Psoas muscle (tissue), 8 donors: ENCODE results near the gene KRTAP7-1. TPM values are rescaled to one million over a fixed set of nuclear protein-coding genes. Genes with fewer than 3 reads are reported as not detected.

Source experiments
- ATAC-seq, 4 donors: fragments of 200-7000 bp; cut with Tn5 transposase; one replicate each; pipeline ENCODE4 v1.9.1; 2020; ENCODE audit warnings: moderate library complexity in 3 of 4, mild to moderate bottlenecking in 2 of 4
- DNase-seq, 2 donors: peaks; one replicate each; pipeline ENCODE4 v3.0.0-alpha.2; 2020
- H3K27ac ChIP-seq: fragments of 200-600 bp; one replicate; pipeline ENCODE4 v1.8.0; 2022
- H3K27me3 ChIP-seq, 3 donors: fragments of 200-600 bp in 1 of 3; one replicate each; pipeline versions ENCODE4 v1.6.1 to v1.8.0; 2013 to 2022; ENCODE audit warnings: low read length in 2 of 3, mild to moderate bottlenecking in 2 of 3, moderate library complexity in 1 of 3; ENCODE audit not compliant: insufficient read depth in 3 of 3
- H3K36me3 ChIP-seq, 2 donors: fragments of 200-600 bp in 1 of 2; one replicate each; pipeline versions ENCODE4 v1.6.1 to v1.8.0; 2013 to 2022; ENCODE audit warnings: low read depth in 1 of 2, mild to moderate bottlenecking in 1 of 2, moderate library complexity in 1 of 2; ENCODE audit not compliant: insufficient read depth in 1 of 2
- H3K4me1 ChIP-seq: fragments of 200-600 bp; one replicate; pipeline ENCODE4 v1.8.0; 2022
- H3K4me3 ChIP-seq: fragments of 200-600 bp; one replicate; pipeline ENCODE4 v1.8.0; 2022; ENCODE audit warnings: mild to moderate bottlenecking
- H3K9me3 ChIP-seq: fragments of 200-600 bp; one replicate; pipeline ENCODE4 v1.8.0; 2022
- WGBS, 3 donors: extraction: QIAGEN DNeasy Blood & Tissue Kit; methylation state at CpG; one replicate each; pipeline versions ENCODE4 v1.1.6 to v1.1.7; 2013; 5-methylcytosine and 5-hydroxymethylcytosine counted together
- intact Hi-C, 2 donors: fragments of 100-400 bp; cut with DNase I; formaldehyde crosslinking; loops; one replicate each; pipeline versions ENCODE4 v1.11.0 to v1.14.2; 2022
- long read RNA-seq, 2 donors: library from polyadenylated mRNA; unstranded; transcript quantifications; one replicate each; pipeline ENCODE4 v2.0.0, GENCODE V29; 2021
- polyA plus RNA-seq, 3 donors: library from polyadenylated mRNA; stranded (reverse); fragments of 200-250 nt; gene quantifications; one replicate each; pipeline ENCODE4 v1.2.3, GENCODE V29; 2013
- total RNA-seq, 4 donors: library from RNA; stranded (reverse); fragmentation: NEBNext Ultra II Directional in 2 of 4; extraction: Animal tissue kit (Norgen Biotek cat#: 25700) in 2 of 4; gene quantifications; one replicate each; pipeline versions ENCODE4 v1.2.1 to v1.2.4, GENCODE V29; 2021 to 2023
- TF ChIP-seq, protein P1 (sequence below): fragments of 200-600 bp; IDR thresholded peaks from one replicate; pipeline ENCODE4 v1.8.0; 2022; ENCODE audit warnings: antibody characterized with exemption
- donor health status: healthy with polysubstance abuse.
- donor health status: DM: no; HTN: no; CAD: no; lungs with moderate emphysema.
- donor health status: Bipolar disorder and iron deficiency.
- donor health status: healthy.
- donor health status: DM: yes; HTN: yes; CAD: no.
- donor health status: DM: no; HTN: no; CAD: no.
- donor health status: DM: no; HTN: no; CAD: no.
- donor health status: DM: yes; HTN: yes; CAD: no.

Gene KRTAP7-1, protein sequence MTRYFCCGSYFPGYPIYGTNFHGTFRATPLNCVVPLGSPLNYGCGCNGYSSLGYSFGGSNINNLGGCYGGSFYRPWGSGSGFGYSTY
- total RNA-seq: not detected
- not detected for polyA plus RNA-seq
- long read RNA-seq, donor 1: 0 reads
- long read RNA-seq, donor 2: 0 reads

DNA sequence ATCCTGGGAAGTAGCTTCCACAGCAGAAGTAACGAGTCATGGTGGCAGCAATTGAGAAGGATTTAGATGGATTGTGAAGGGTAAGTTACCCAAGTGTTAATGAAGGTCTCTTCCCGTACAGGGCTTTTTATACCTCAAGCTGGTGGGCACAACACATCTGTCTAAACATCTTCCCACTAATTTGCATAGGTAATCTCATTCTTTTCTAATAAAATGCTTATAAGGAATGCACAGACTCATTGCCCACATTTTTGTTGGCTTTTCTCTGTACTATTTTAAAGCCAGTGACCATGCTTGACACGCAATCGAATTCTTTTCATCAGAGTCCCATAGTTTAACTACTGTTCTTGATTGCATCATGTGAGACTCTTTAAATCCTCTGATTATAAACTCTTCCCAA lies at the start of gene KRTAP7-1:
TSS of gene KRTAP7-1 (minus strand) at position 101 of the 400 bp plus-strand sequence. CDS start at position 40, 61 bp downstream.
- TF ChIP-seq, protein P1, sequence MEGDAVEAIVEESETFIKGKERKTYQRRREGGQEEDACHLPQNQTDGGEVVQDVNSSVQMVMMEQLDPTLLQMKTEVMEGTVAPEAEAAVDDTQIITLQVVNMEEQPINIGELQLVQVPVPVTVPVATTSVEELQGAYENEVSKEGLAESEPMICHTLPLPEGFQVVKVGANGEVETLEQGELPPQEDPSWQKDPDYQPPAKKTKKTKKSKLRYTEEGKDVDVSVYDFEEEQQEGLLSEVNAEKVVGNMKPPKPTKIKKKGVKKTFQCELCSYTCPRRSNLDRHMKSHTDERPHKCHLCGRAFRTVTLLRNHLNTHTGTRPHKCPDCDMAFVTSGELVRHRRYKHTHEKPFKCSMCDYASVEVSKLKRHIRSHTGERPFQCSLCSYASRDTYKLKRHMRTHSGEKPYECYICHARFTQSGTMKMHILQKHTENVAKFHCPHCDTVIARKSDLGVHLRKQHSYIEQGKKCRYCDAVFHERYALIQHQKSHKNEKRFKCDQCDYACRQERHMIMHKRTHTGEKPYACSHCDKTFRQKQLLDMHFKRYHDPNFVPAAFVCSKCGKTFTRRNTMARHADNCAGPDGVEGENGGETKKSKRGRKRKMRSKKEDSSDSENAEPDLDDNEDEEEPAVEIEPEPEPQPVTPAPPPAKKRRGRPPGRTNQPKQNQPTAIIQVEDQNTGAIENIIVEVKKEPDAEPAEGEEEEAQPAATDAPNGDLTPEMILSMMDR: no peak
- Histone ChIP-seq H3K27me3 (no peaks in the 10 kb centered on the region), H3K27ac (no peak within 1 kb of the TSS), H3K4me1 (no peaks in the 10 kb centered on the region), H3K36me3 (no peaks in the 10 kb centered on the region), H3K9me3 (peaks cover 10% of the 10 kb centered on the region), H3K4me3 (no peak within 1 kb of the TSS)
- 80 to 82% (median 82%) methylated on average over 4 of the region's 4 CpGs for WGBS, 3 donors
- DNase-seq: no peak
- intact Hi-C loops: no loop called here
- ATAC-seq: no peak

DNA sequence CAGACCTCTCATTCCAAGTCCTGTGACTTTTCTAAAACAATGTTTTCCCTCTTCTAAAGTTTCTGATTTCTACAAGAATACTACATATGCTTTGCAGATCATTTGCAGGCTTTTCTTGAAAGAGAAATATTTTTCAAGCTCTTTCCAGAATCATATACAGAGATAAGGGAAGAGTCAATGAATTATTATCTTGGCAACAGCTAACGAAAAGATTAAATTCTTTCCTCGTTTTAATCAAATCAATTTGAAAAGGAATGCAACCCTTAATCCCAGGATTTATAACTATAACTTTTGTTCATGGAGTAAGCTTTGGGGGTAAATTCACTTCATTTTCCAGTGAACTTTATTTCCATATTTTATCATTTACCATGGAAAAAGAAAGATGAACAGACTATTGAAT lies 45.0 kb upstream of the KRTAP7-1 start:
- no peaks in the 10 kb centered on the region for H3K9me3 ChIP-seq
- H3K27me3 ChIP-seq: no peaks in the 10 kb centered on the region
- H3K4me1 ChIP-seq: no peaks in the 10 kb centered on the region
- no peak overlapping the region for H3K27ac ChIP-seq
- ATAC-seq (no peak), DNase-seq (no peak)
- WGBS, 3 donors: 55 to 64% (median 61%) methylated on average over 2 of the region's 2 CpGs
- no peak overlapping the region for H3K4me3 ChIP-seq
- intact Hi-C loops: no loop called here
- no peaks in the 10 kb centered on the region for H3K36me3 ChIP-seq
- TF ChIP-seq, protein P1: no peak

DNA sequence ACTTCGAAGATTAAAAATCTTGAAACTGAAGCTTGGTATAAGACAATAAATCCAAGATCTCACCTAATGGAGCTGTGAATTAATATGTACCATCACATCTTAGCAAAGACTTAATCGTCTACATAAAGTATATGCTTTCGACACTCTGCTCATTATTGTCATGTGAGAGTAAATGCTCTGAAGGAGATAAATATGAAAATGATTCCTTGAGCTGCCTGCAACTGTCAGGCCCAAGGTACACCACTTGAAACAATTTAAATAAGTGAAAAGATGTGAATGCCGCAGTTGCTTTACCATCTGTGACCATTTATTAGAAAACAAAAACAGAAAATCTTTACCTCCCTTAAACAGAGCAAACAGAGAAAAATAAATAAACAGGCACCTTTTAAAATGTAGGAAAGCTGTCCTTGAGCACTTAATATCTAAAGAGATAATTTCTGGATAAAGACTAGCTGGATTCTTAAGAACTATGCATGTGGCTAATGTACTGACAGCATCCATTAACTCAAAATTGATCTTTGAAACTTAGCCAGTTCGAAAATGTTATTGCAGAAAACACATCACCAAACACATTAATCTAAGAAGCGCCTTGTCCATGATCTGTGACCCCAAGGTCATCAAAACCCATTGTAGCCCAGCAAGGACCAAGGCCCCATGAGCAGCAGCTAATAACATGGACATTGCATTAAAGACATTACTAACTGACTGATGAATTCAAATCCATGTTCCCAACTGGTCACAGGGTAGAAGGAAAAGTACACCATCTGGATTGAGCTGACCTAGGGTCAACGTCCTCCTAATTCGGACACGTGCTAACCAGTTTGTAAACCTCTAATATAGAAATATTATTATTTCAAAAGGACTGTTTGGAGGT lies 18.3 kb upstream of the KRTAP7-1 start:
- Histone ChIP-seq H3K4me1 (no peaks in the 10 kb centered on the region), H3K27ac (no peak overlapping the region), H3K36me3 (no peaks in the 10 kb centered on the region), H3K9me3 (no peaks in the 10 kb centered on the region), H3K4me3 (no peak overlapping the region), H3K27me3 (no peaks in the 10 kb centered on the region)
- no peak for ATAC-seq
- intact Hi-C loops: no loop called here
- TF ChIP-seq, protein P1: no peak
- DNase-seq: no peak
- 59 to 72% (median 65%) methylated on average over 9 of the region's 9 CpGs for WGBS, 3 donors

DNA sequence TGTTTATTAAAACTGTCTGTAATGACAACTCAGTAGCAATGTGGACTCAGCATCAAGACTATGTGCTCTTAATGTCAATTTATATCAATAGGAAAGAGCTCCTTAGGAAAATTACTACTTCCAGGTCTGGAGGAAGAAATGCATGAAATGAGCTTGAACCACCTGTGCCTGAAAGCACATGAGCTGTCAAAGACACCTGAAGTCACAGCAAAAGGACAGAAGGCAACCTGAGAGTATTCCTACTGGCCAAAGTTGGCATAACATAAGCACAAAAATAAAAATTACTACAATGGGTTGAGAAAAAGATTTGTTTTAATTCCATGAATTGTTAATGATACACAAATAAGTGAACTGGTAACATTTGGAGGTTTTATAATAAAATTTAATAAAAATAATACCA lies 13.4 kb upstream of the KRTAP7-1 start:
- H3K36me3 ChIP-seq: no peaks in the 10 kb centered on the region
- TF ChIP-seq, protein P1: no peak
- no peaks in the 10 kb centered on the region for H3K9me3 ChIP-seq
- no peaks in the 10 kb centered on the region for H3K27me3 ChIP-seq
- H3K27ac ChIP-seq: no peak overlapping the region
- no peak for ATAC-seq
- intact Hi-C loops: no loop called here
- no peak for DNase-seq
- no peaks in the 10 kb centered on the region for H3K4me1 ChIP-seq
- no peak overlapping the region for H3K4me3 ChIP-seq
